ENCODE measurements around the gene NOXA1.

DNA sequence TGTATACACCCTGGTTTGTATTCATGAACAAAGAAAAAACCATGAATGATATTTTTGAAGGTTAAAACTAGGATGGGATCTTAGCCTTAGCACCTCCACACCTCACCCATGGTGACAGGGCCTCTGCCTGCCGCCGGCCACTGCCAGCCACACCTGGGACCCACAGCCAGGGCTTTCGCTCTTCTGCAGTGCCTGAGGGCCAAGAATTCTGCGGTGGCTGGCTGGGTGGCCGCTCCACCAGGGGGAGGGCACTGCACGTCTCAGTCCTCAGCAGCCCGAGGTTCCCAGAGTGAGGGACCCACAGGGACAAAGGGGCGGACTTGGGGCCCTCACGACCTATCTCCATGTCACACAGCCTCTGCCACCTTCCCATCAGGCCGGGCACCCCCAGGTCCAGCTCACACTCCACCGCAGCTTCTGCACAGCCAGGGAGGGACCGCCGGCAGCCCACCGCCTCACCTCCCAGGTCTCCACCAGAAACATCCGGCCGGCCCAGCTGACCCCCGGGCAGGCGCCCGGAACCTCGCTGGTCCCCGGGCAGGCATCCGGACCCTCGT lies 7.1 kb upstream of the NOXA1 start:
- TF ChIP-seq, protein P1, sequence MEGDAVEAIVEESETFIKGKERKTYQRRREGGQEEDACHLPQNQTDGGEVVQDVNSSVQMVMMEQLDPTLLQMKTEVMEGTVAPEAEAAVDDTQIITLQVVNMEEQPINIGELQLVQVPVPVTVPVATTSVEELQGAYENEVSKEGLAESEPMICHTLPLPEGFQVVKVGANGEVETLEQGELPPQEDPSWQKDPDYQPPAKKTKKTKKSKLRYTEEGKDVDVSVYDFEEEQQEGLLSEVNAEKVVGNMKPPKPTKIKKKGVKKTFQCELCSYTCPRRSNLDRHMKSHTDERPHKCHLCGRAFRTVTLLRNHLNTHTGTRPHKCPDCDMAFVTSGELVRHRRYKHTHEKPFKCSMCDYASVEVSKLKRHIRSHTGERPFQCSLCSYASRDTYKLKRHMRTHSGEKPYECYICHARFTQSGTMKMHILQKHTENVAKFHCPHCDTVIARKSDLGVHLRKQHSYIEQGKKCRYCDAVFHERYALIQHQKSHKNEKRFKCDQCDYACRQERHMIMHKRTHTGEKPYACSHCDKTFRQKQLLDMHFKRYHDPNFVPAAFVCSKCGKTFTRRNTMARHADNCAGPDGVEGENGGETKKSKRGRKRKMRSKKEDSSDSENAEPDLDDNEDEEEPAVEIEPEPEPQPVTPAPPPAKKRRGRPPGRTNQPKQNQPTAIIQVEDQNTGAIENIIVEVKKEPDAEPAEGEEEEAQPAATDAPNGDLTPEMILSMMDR (IDR thresholded peaks at IDR 0.05): no peak
- no peak for TF ChIP-seq POLR2AphosphoS5 (IDR thresholded peaks at IDR 0.05)
- TF ChIP-seq POLR2A (IDR thresholded peaks at IDR 0.05): no peak
- no peak for TF ChIP-seq EP300 (IDR thresholded peaks at IDR 0.05)
